HepG2 (cell line): Measurements from ENCODE around the gene ATF6. TPM values are rescaled to one million over a fixed set of nuclear protein-coding genes. Genes with fewer than 3 reads are reported as not detected.

ENCODE experiments used
- ATAC-seq: fragments of 200-7000 bp; cut with Tn5 transposase; 3 replicates; pipeline ENCODE4 v1.9.1; 2020; ENCODE audit warnings: mild to moderate bottlenecking, moderate library complexity
- BruUV-seq: library from RNA; stranded (reverse); fragments of 400-500 nt; replicated peaks from 2 replicates; lab custom pipeline; 2021; lab: Mats Ljungman, UMichigan
- CTCF ChIA-PET: fragments of 300-600 bp; formaldehyde crosslinking; extraction: SDS; loops from one replicate; lab custom pipeline; 2021; ENCODE audit warnings: low total read pairs, inconsistent platforms, low intra/inter-chr PET ratio; lab: Yijun Ruan, JAX
- POLR2A ChIA-PET: fragments of 350-600 bp; sonication (Branson Sonifier 250); formaldehyde crosslinking; loops from one replicate; lab custom pipeline; 2020; ENCODE audit warnings: antibody characterized with exemption, inconsistent platforms; lab: Yijun Ruan, JAX
- DNase-seq: peaks from one replicate; pipeline ENCODE4 v3.0.0-alpha.2; 2015; ENCODE audit warnings: low spot score
- FAIRE-seq: peaks from 3 replicates; lab custom pipeline; 2011; peaks lifted over from hg19 to GRCh38; lab: Jason Lieb, UNC
- H2AFZ ChIP-seq: one replicate; pipeline ENCODE4 v1.6.1; 2011; ENCODE audit warnings: low read length, inconsistent platforms
- H3K27ac ChIP-seq: fragments of 300-600 bp; 3 replicates; pipeline ENCODE4 v1.8.0; 2011; ENCODE audit warnings: mixed run types, mild to moderate bottlenecking, mixed read lengths, low read length, inconsistent platforms; ENCODE audit not compliant: insufficient read depth; ENCODE audit errors: extremely low read length
- H3K27me3 ChIP-seq, 2 experiments: fragments of 200-600 bp in 1 of 2; 2 replicates in 1 of 2; 3 replicates in 1 of 2; pipeline versions ENCODE4 v1.6.0 to v1.8.0; 2011; ENCODE audit warnings: low read length in 2 of 2, mild to moderate bottlenecking in 2 of 2, moderate library complexity in 2 of 2, inconsistent platforms in 1 of 2; ENCODE audit not compliant: insufficient read depth in 2 of 2, control insufficient read depth in 1 of 2
- H3K36me3 ChIP-seq, 2 experiments: fragments of 200-600 bp in 1 of 2; replicated peaks in 1 of 2; 2 replicates in 1 of 2; 3 replicates in 1 of 2; pipeline versions ENCODE4 v1.5.1 to v1.8.0; 2011; ENCODE audit warnings: low read length in 2 of 2, inconsistent platforms in 1 of 2; ENCODE audit not compliant: insufficient read depth in 2 of 2, control insufficient read depth in 1 of 2
- H3K4me1 ChIP-seq: 2 replicates; pipeline ENCODE4 v1.5.1; 2012; ENCODE audit warnings: low read length, inconsistent platforms; ENCODE audit not compliant: insufficient read depth
- H3K4me2 ChIP-seq: 2 replicates; pipeline ENCODE4 v1.6.0; 2011; ENCODE audit warnings: low read depth, low read length, inconsistent platforms
- H3K4me3 ChIP-seq, 3 experiments: fragments of 200-600 bp in 1 of 3; sonication (generic), shearing (Covaris generic) in 1 of 3; replicated peaks in 1 of 3; 2 replicates each; pipeline ENCODE4 v1.5.1; 2011 to 2016; ENCODE audit warnings: low read length in 3 of 3, inconsistent platforms in 2 of 3, low read depth in 2 of 3, mild to moderate bottlenecking in 2 of 3, control low read depth in 1 of 3, mixed read lengths in 1 of 3; ENCODE audit not compliant: insufficient read depth in 1 of 3
- H3K79me2 ChIP-seq: one replicate; pipeline ENCODE4 v1.6.1; 2011; ENCODE audit warnings: low read length, inconsistent platforms; ENCODE audit not compliant: insufficient read depth
- H3K9ac ChIP-seq: 2 replicates; pipeline ENCODE4 v1.6.0; 2011; ENCODE audit warnings: mild to moderate bottlenecking, low read depth, low read length, inconsistent platforms; ENCODE audit not compliant: insufficient read depth
- H3K9me3 ChIP-seq: 2 replicates; pipeline ENCODE4 v1.5.1; 2012; ENCODE audit warnings: mild to moderate bottlenecking, low read length
- H4K20me1 ChIP-seq: 2 replicates; pipeline ENCODE4 v1.6.0; 2011; ENCODE audit warnings: inconsistent platforms, mild to moderate bottlenecking, low read length, moderate library complexity; ENCODE audit not compliant: insufficient read depth
- CBFB ChIP-seq: sonication (generic); formaldehyde crosslinking; IDR thresholded peaks from 2 replicates; pipeline ENCODE4 v1.4.0; 2020; ENCODE audit warnings: missing genetic modification reagents
- GPN1 ChIP-seq: sonication (generic); formaldehyde crosslinking; IDR thresholded peaks from 2 replicates; pipeline ENCODE4 v1.5.1; 2020; ENCODE audit warnings: missing genetic modification reagents, borderline replicate concordance
- PRPF4 ChIP-seq: fragments of 200-400 bp; formaldehyde crosslinking; IDR thresholded peaks from 2 replicates; pipeline ENCODE4 v1.6.1; 2016; ENCODE audit warnings: low read length, low read depth; ENCODE audit not compliant: poor library complexity, severe bottlenecking
- SP2 ChIP-seq: sonication (generic); formaldehyde crosslinking; IDR thresholded peaks from 2 replicates; pipeline ENCODE4 v1.5.1; 2020; ENCODE audit warnings: mild to moderate bottlenecking, missing genetic modification reagents
- ZBTB1 ChIP-seq: sonication (generic); formaldehyde crosslinking; IDR thresholded peaks from 2 replicates; pipeline ENCODE4 v1.4.0; 2020; ENCODE audit warnings: missing genetic modification reagents, borderline replicate concordance
- ZFX ChIP-seq: sonication (generic); formaldehyde crosslinking; IDR thresholded peaks from 2 replicates; pipeline ENCODE4 v1.4.0; 2020; ENCODE audit warnings: mild to moderate bottlenecking, low read depth, missing genetic modification reagents, moderate library complexity
- ZNF235 ChIP-seq: sonication (generic); formaldehyde crosslinking; IDR thresholded peaks from 2 replicates; pipeline ENCODE4 v1.8.1; 2023; ENCODE audit warnings: mild to moderate bottlenecking, missing genetic modification reagents, borderline replicate concordance
- ZNF780A ChIP-seq: sonication (generic); formaldehyde crosslinking; IDR thresholded peaks from 2 replicates; pipeline ENCODE4 v1.8.0; 2022; ENCODE audit warnings: mild to moderate bottlenecking, missing genetic modification reagents, moderate library complexity
- in situ Hi-C: cut with HindIII; loops from 2 replicates; pipeline ENCODE4 v1.10.0; 2017; ENCODE audit warnings: low pct_unique_long_range_greater_than_20kb; ENCODE audit not compliant: extremely low pct_ligation_motif_present
- intact Hi-C: fragments of 100-400 bp; cut with micrococcal nuclease; formaldehyde crosslinking; loops from one replicate; pipeline ENCODE4 v1.10.0; 2022; ENCODE audit not compliant: unreplicated experiment
- polyA plus RNA-seq, 8 experiments: library from polyadenylated mRNA; depleted of rRNA in 3 of 8; stranded (reverse) in 7 of 8; unstranded in 1 of 8; fragments of >200 nt; fragmentation: Illumina TruSeq in 4 of 8; extraction: Trizol in 4 of 8; gene quantifications; 2 replicates each; pipeline versions ENCODE4 v1.2.1 to v1.2.3, GENCODE V29; 2011 to 2016; ENCODE audit warnings: low read depth in 4 of 8, missing spikeins in 1 of 8, mixed read lengths in 1 of 8; ENCODE audit not compliant: insufficient read depth in 1 of 8
- total RNA-seq, 5 experiments: library from RNA; depleted of rRNA; stranded (reverse); fragments of >200 nt; fragmentation: Illumina TruSeq; extraction: Trizol; gene quantifications; 2 replicates each; pipeline ENCODE4 v1.2.3, GENCODE V29; 2016; ENCODE audit warnings: low read depth in 1 of 5
- TF ChIP-seq, protein P1 (sequence below): IDR thresholded peaks from 2 replicates; pipeline ENCODE4 v1.6.1; 2016; ENCODE audit warnings: missing genetic modification reagents, missing compliant biosample characterization
- TF ChIP-seq, protein P2 (sequence below): sonication (generic); formaldehyde crosslinking; IDR thresholded peaks from 2 replicates; pipeline ENCODE4 v1.8.1; 2023; ENCODE audit warnings: mild to moderate bottlenecking, moderate library complexity, missing genetic modification reagents
- TF ChIP-seq, protein P3 (sequence below): sonication (generic); formaldehyde crosslinking; IDR thresholded peaks from 2 replicates; pipeline ENCODE4 v1.4.0; 2020; ENCODE audit warnings: missing genetic modification reagents, borderline replicate concordance
- TF ChIP-seq, protein P4 (sequence below): sonication (generic); formaldehyde crosslinking; IDR thresholded peaks from 2 replicates; pipeline ENCODE4 v1.8.1; 2022; ENCODE audit warnings: low read depth, mild to moderate bottlenecking, missing genetic modification reagents

The ATF6 gene
- total and polyA plus RNA-seq, 2 of the 13 experiments (the other 11 are each of a cell fraction or from before 2014, with no cell fraction given): 13.2 to 14.5 TPM

DNA sequence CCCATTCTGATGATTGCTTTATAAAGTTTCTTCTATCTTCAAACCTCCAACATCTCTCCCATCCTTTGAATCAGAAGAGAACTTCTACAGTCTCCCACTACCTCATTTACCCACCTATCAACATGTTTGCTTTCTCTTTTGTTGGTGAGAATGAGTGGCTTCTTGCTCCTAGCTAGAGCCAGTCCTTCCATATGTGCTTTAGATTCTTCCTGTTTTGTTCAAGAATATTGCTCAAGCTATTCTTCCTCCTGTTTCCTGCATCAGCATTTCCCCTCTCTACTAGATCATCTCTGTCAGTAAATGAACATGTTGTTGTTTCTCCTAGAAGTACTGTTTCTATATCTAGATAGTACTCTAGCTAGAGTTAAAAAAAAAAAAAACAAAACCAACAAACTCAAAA, 6.3 kb downstream of the ATF6 start:
- Histone ChIP-seq H2AFZ (no peak overlapping the region), H3K27ac (no peak overlapping the region), H3K9me3 (no peaks in the 10 kb centered on the region), H3K36me3 (no peaks in the 10 kb centered on the region), H3K27me3 (no peaks in the 10 kb centered on the region), H3K9ac (no peak overlapping the region), H3K4me3 (no peak overlapping the region), H3K4me2 (no peak overlapping the region), H3K4me1 (peaks cover 12% of the 10 kb centered on the region), H4K20me1 (no peaks in the 10 kb centered on the region; the same call in 1 of the 2 replicates), H3K79me2 (peaks cover 52% of the 10 kb centered on the region)
- ATAC-seq: no peak
- CTCF ChIA-PET: no interaction called here
- no TSS peak for BruUV-seq
- no peak for DNase-seq
- POLR2A ChIA-PET: no interaction called here
- intact Hi-C loops: no loop called here
- no peak for FAIRE-seq
- TF ChIP-seq SP2 (CRISPR knock-in tag) (no peak), ZNF780A (CRISPR knock-in tag) (no peak), GPN1 (CRISPR knock-in tag) (no peak), ZNF235 (CRISPR knock-in tag) (no peak), PRPF4 (no peak), ZBTB1 (CRISPR knock-in tag) (no peak), ZFX (CRISPR knock-in tag) (no peak), CBFB (no peak)
- TF ChIP-seq, protein P1, sequence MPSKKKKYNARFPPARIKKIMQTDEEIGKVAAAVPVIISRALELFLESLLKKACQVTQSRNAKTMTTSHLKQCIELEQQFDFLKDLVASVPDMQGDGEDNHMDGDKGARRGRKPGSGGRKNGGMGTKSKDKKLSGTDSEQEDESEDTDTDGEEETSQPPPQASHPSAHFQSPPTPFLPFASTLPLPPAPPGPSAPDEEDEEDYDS: no peak
- TF ChIP-seq, protein P2, sequence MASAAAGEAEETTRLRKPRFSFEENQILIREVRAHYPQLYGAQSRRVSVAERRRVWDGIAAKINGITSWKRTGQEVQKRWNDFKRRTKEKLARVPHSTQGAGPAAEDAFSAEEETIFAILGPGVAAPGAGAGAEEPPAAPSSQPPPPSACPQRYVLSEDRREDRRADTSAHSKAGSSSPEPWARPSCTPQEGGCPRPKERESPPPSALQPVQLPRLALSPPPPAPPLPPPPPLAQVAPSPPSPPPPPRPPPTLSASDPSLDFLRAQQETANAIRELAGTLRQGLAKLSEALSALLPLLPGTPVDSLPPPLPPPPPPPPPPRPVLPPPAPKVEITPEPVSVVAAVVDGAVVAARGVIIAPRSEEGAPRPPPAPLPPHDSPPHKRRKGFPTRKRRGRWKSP (CRISPR knock-in tag): no peak
- TF ChIP-seq, protein P3, sequence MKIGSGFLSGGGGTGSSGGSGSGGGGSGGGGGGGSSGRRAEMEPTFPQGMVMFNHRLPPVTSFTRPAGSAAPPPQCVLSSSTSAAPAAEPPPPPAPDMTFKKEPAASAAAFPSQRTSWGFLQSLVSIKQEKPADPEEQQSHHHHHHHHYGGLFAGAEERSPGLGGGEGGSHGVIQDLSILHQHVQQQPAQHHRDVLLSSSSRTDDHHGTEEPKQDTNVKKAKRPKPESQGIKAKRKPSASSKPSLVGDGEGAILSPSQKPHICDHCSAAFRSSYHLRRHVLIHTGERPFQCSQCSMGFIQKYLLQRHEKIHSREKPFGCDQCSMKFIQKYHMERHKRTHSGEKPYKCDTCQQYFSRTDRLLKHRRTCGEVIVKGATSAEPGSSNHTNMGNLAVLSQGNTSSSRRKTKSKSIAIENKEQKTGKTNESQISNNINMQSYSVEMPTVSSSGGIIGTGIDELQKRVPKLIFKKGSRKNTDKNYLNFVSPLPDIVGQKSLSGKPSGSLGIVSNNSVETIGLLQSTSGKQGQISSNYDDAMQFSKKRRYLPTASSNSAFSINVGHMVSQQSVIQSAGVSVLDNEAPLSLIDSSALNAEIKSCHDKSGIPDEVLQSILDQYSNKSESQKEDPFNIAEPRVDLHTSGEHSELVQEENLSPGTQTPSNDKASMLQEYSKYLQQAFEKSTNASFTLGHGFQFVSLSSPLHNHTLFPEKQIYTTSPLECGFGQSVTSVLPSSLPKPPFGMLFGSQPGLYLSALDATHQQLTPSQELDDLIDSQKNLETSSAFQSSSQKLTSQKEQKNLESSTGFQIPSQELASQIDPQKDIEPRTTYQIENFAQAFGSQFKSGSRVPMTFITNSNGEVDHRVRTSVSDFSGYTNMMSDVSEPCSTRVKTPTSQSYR: no peak
- TF ChIP-seq, protein P4, sequence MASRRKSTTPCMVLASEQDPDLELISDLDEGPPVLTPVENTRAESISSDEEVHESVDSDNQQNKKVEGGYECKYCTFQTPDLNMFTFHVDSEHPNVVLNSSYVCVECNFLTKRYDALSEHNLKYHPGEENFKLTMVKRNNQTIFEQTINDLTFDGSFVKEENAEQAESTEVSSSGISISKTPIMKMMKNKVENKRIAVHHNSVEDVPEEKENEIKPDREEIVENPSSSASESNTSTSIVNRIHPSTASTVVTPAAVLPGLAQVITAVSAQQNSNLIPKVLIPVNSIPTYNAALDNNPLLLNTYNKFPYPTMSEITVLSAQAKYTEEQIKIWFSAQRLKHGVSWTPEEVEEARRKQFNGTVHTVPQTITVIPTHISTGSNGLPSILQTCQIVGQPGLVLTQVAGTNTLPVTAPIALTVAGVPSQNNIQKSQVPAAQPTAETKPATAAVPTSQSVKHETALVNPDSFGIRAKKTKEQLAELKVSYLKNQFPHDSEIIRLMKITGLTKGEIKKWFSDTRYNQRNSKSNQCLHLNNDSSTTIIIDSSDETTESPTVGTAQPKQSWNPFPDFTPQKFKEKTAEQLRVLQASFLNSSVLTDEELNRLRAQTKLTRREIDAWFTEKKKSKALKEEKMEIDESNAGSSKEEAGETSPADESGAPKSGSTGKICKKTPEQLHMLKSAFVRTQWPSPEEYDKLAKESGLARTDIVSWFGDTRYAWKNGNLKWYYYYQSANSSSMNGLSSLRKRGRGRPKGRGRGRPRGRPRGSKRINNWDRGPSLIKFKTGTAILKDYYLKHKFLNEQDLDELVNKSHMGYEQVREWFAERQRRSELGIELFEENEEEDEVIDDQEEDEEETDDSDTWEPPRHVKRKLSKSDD (CRISPR knock-in tag): no peak
- in situ Hi-C loops: no loop called here
